ENCODE results near the gene TRIM17.

TRIM17 gene

GRCh38 chr1:228416217-228416933 lies at the start of gene TRIM17:
TRIM17 (minus strand) TSS chr1:228416861; CDS start chr1:228415072, 1,789 bp downstream.
- Histone ChIP-seq H3K9me3 (ENCODE audit: control insufficient read depth, insufficient read depth, low read length) (no peaks in the 10 kb centered on the region), H3K79me2 (ENCODE audit: control insufficient read depth, low read length) (no peaks in the 10 kb centered on the region), H4K20me1 (ENCODE audit: control insufficient read depth, insufficient read depth, low read depth, low read length) (no peaks in the 10 kb centered on the region), H3K36me3 (ENCODE audit: control insufficient read depth, low read length) (no peaks in the 10 kb centered on the region), H3F3A (ENCODE audit: control insufficient read depth, insufficient read depth) (no peaks in the 10 kb centered on the region), H3K9me2 (replicated peaks; ENCODE audit: control insufficient read depth, low read length) (no peaks in the 10 kb centered on the region), H3K4me1 (ENCODE audit: control insufficient read depth, low read length) (no peaks in the 10 kb centered on the region), H3K4me2 (ENCODE audit: low read length) (no peak within 1 kb of the TSS), H3K27me3 (ENCODE audit: control insufficient read depth, low read length) (no peaks in the 10 kb centered on the region; the same call in 1 of the 2 replicates), H3K27ac (ENCODE audit: low read depth, low read length) (no peak within 1 kb of the TSS), H3K4me3 (ENCODE audit: low read length) (no peak within 1 kb of the TSS)
- TF ChIP-seq EZH2phosphoT487 (IDR thresholded peaks at IDR 0.05; ENCODE audit: borderline replicate concordance, low read length) = no peak
- TF ChIP-seq CTCF (IDR thresholded peaks at IDR 0.05; ENCODE audit: low read depth, low read length, poor library complexity, severe bottlenecking) = no peak

GRCh38 chr1:228465571-228466146 lies 49.0 kb upstream of the TRIM17 start:
- peaks cover 41% of the 10 kb centered on the region for H3K27me3 ChIP-seq (ENCODE audit: control insufficient read depth, low read length)
- no peaks in the 10 kb centered on the region for H4K20me1 ChIP-seq (ENCODE audit: control insufficient read depth, insufficient read depth, low read depth, low read length)
- H3F3A ChIP-seq (ENCODE audit: control insufficient read depth, insufficient read depth) = no peaks in the 10 kb centered on the region
- H3K9me3 ChIP-seq (ENCODE audit: control insufficient read depth, insufficient read depth, low read length) = no peaks in the 10 kb centered on the region
- H3K4me3 ChIP-seq (ENCODE audit: low read length) = no peak overlapping the region
- H3K4me2 ChIP-seq (ENCODE audit: low read length) = no peak overlapping the region
- H3K9me2 ChIP-seq (replicated peaks; ENCODE audit: control insufficient read depth, low read length) = no peaks in the 10 kb centered on the region
- no peaks in the 10 kb centered on the region for H3K36me3 ChIP-seq (ENCODE audit: control insufficient read depth, low read length)
- no peak for TF ChIP-seq EZH2phosphoT487 (IDR thresholded peaks at IDR 0.05; ENCODE audit: borderline replicate concordance, low read length)
- no peak for TF ChIP-seq CTCF (IDR thresholded peaks at IDR 0.05; ENCODE audit: low read depth, low read length, poor library complexity, severe bottlenecking)
- H3K4me1 ChIP-seq (ENCODE audit: control insufficient read depth, low read length) = no peaks in the 10 kb centered on the region
- no peaks in the 10 kb centered on the region for H3K79me2 ChIP-seq (ENCODE audit: control insufficient read depth, low read length)
- no peak overlapping the region for H3K27ac ChIP-seq (ENCODE audit: low read depth, low read length)

- no peak overlapping the region for H3K27ac ChIP-seq (ENCODE audit: low read depth, low read length)
- H3K4me3 ChIP-seq (ENCODE audit: low read length) = no peak overlapping the region
- H3K4me2 ChIP-seq (ENCODE audit: low read length) = no peak overlapping the region
- H3F3A ChIP-seq (ENCODE audit: control insufficient read depth, insufficient read depth) = no peaks in the 10 kb centered on the region
- no peak for TF ChIP-seq CTCF (IDR thresholded peaks at IDR 0.05; ENCODE audit: low read depth, low read length, poor library complexity, severe bottlenecking)
- TF ChIP-seq EZH2phosphoT487 (IDR thresholded peaks at IDR 0.05; ENCODE audit: borderline replicate concordance, low read length) = no peak
- H3K9me2 ChIP-seq (replicated peaks; ENCODE audit: control insufficient read depth, low read length) = no peaks in the 10 kb centered on the region
- H4K20me1 ChIP-seq (ENCODE audit: control insufficient read depth, insufficient read depth, low read depth, low read length) = no peaks in the 10 kb centered on the region
- H3K79me2 ChIP-seq (ENCODE audit: control insufficient read depth, low read length) = no peaks in the 10 kb centered on the region
- no peaks in the 10 kb centered on the region for H3K4me1 ChIP-seq (ENCODE audit: control insufficient read depth, low read length)
- no peaks in the 10 kb centered on the region for H3K9me3 ChIP-seq (ENCODE audit: control insufficient read depth, insufficient read depth, low read length)
- H3K27me3 ChIP-seq (ENCODE audit: control insufficient read depth, low read length) = peaks cover 41% of the 10 kb centered on the region
- H3K36me3 ChIP-seq (ENCODE audit: control insufficient read depth, low read length) = no peaks in the 10 kb centered on the region
These were observed 48.5 kb upstream of the TRIM17 start for GRCh38 chr1:228465141-228465540.

All from DOHH2 (cell line).